Tibial artery (tissue), 4 donors: ENCODE results near the gene SPINK5.

Experiments used
- DNase-seq, 2 donors: peaks; one replicate each; pipeline ENCODE4 v3.0.0-alpha.2; 2019
- H3K27ac ChIP-seq, 2 donors: fragments of 200-600 bp; sonication (generic) in 1 of 2; 1 replicate in 1 of 2; 2 replicates in 1 of 2; pipeline ENCODE4 v1.5.1; 2018 to 2019; ENCODE audit warnings: mild to moderate bottlenecking in 1 of 2
- H3K27me3 ChIP-seq, 2 donors: fragments of 200-600 bp; sonication (generic) in 1 of 2; one replicate each; pipeline versions ENCODE4 v1.5.1 to v1.6.0; 2016 to 2019
- H3K36me3 ChIP-seq, 3 donors: fragments of 200-600 bp; sonication (generic) in 2 of 3; one replicate each; pipeline ENCODE4 v1.5.1; 2016 to 2019; ENCODE audit warnings: mild to moderate bottlenecking in 2 of 3
- H3K4me1 ChIP-seq, 4 donors: fragments of 200-600 bp; sonication (generic) in 2 of 4; 1 replicate in 3 of 4; 2 replicates in 1 of 4; pipeline ENCODE4 v1.5.1; 2016 to 2019
- H3K4me3 ChIP-seq, 2 donors: fragments of 200-600 bp; sonication (generic) in 1 of 2; 1 replicate in 1 of 2; 2 replicates in 1 of 2; pipeline ENCODE4 v1.5.1; 2018 to 2019; ENCODE audit warnings: mild to moderate bottlenecking in 2 of 2
- H3K9me3 ChIP-seq, 3 donors: fragments of 200-600 bp; sonication (generic) in 1 of 3; one replicate each; pipeline ENCODE4 v1.5.1; 2016 to 2019
- intact Hi-C: fragments of 100-400 bp; cut with DNase I; formaldehyde crosslinking; loops from one replicate; pipeline ENCODE4 v1.15.0; 2023; ENCODE audit warnings: low total_unique reads
- TF ChIP-seq, protein P1 (sequence below), 2 experiments: fragments of 200-600 bp in 1 of 2; fragments of 450-650 bp in 1 of 2; IDR thresholded peaks; one replicate each; pipeline ENCODE4 v1.5.1; 2017 to 2019; ENCODE audit warnings: antibody characterized with exemption in 2 of 2, mild to moderate bottlenecking in 1 of 2, moderate library complexity in 1 of 2

Gene SPINK5, protein sequence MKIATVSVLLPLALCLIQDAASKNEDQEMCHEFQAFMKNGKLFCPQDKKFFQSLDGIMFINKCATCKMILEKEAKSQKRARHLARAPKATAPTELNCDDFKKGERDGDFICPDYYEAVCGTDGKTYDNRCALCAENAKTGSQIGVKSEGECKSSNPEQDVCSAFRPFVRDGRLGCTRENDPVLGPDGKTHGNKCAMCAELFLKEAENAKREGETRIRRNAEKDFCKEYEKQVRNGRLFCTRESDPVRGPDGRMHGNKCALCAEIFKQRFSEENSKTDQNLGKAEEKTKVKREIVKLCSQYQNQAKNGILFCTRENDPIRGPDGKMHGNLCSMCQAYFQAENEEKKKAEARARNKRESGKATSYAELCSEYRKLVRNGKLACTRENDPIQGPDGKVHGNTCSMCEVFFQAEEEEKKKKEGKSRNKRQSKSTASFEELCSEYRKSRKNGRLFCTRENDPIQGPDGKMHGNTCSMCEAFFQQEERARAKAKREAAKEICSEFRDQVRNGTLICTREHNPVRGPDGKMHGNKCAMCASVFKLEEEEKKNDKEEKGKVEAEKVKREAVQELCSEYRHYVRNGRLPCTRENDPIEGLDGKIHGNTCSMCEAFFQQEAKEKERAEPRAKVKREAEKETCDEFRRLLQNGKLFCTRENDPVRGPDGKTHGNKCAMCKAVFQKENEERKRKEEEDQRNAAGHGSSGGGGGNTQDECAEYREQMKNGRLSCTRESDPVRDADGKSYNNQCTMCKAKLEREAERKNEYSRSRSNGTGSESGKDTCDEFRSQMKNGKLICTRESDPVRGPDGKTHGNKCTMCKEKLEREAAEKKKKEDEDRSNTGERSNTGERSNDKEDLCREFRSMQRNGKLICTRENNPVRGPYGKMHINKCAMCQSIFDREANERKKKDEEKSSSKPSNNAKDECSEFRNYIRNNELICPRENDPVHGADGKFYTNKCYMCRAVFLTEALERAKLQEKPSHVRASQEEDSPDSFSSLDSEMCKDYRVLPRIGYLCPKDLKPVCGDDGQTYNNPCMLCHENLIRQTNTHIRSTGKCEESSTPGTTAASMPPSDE

DNA sequence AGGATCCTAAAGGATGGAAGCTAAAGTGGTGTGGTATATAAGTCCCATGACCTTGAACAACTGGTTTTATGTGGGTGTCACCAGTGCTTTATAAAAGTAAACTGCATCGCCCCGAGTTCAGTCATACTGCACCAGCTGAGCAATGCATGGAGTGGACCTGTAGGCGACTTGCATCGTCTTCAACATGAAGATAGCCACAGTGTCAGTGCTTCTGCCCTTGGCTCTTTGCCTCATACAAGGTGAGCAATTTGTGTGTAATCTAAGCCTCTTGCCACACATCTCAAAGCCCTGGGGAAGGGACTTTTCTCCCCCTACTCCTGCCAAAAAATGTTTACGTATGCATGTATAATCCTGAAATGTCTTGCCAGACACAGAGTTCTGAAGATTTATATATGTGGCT is at the start of gene SPINK5:
SPINK5 (plus strand) TSS at position 120 of the 400 bp plus-strand sequence; CDS start at position 185, 65 bp downstream.
- Histone ChIP-seq H3K27me3 (no peaks in the 10 kb centered on the region), H3K36me3 (no peaks in the 10 kb centered on the region), H3K4me1 (no peaks in the 10 kb centered on the region), H3K4me3 (no peak within 1 kb of the TSS), H3K9me3 (no peaks in the 10 kb centered on the region), H3K27ac (no peak within 1 kb of the TSS)
- intact Hi-C loops, result no loop called here
- no peak for DNase-seq
- TF ChIP-seq, protein P1, sequence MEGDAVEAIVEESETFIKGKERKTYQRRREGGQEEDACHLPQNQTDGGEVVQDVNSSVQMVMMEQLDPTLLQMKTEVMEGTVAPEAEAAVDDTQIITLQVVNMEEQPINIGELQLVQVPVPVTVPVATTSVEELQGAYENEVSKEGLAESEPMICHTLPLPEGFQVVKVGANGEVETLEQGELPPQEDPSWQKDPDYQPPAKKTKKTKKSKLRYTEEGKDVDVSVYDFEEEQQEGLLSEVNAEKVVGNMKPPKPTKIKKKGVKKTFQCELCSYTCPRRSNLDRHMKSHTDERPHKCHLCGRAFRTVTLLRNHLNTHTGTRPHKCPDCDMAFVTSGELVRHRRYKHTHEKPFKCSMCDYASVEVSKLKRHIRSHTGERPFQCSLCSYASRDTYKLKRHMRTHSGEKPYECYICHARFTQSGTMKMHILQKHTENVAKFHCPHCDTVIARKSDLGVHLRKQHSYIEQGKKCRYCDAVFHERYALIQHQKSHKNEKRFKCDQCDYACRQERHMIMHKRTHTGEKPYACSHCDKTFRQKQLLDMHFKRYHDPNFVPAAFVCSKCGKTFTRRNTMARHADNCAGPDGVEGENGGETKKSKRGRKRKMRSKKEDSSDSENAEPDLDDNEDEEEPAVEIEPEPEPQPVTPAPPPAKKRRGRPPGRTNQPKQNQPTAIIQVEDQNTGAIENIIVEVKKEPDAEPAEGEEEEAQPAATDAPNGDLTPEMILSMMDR (IDR thresholded peaks at IDR 0.05), result no peak

DNA sequence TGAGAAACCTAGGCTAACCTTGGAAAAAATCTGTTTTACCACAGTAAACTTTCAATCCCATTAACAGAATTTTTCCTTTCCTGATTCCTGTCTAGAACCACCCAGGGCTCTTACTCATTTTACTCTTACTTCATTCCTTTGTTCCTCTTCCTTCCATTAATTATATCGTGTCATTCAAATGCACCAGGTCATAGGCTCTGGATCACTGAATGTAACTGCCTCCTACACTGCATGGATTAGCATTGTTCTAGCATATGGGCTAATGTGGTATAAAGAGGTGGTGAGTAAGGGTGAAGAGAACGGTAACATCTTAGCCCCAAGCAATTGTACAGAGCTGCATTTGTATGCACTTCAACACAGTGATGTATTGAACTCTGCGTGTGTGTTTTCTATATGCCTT is 49.5 kb upstream of the SPINK5 start:
- H3K4me3 ChIP-seq, result no peak overlapping the region
- no peak for DNase-seq
- intact Hi-C loops, result no loop called here
- no peaks in the 10 kb centered on the region for H3K36me3 ChIP-seq
- TF ChIP-seq, protein P1 (IDR thresholded peaks at IDR 0.05), result no peak
- no peaks in the 10 kb centered on the region for H3K9me3 ChIP-seq
- H3K27ac ChIP-seq, result no peak overlapping the region
- no peaks in the 10 kb centered on the region for H3K27me3 ChIP-seq
- H3K4me1 ChIP-seq, result no peaks in the 10 kb centered on the region

DNA sequence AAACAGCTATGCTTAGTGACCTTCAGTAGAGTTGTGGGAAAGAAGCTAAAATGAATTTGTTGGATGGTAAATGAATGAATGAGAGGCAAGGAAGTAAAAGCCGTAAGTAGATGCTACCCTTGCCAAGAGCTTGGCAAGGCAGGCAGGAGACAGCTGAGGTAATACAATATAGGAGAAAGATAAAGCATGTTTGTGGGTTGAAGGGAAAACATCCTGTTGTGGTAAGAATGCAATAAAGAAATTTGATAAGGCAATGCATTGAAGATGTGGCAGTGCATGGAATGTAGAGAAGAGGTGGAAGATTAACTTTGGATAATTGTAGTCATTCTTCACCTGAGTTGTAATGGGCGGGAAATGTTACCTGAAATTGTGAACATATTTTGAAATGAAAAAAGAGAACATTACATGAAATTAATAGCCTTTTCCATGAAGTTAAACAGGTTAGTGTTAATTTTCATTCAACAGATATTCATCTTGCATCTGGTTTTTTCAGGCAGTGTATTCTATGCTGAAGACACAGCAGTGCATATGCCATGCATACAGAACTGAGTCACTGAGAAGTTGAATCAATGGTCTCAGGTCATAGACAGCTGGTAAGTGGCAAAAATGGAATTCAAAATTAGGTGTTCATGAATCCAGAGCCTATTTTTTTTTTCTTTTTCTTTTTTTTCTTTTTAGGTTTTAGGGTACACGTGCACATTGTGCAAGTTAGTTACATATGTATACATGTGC is 43.4 kb upstream of the SPINK5 start:
- intact Hi-C loops, result no loop called here
- TF ChIP-seq, protein P1 (IDR thresholded peaks at IDR 0.05), result no peak
- no peaks in the 10 kb centered on the region for H3K36me3 ChIP-seq
- no peaks in the 10 kb centered on the region for H3K9me3 ChIP-seq
- DNase-seq, result no peak
- no peaks in the 10 kb centered on the region for H3K4me1 ChIP-seq
- no peak overlapping the region for H3K27ac ChIP-seq
- H3K27me3 ChIP-seq, result no peaks in the 10 kb centered on the region
- H3K4me3 ChIP-seq, result no peak overlapping the region

DNA sequence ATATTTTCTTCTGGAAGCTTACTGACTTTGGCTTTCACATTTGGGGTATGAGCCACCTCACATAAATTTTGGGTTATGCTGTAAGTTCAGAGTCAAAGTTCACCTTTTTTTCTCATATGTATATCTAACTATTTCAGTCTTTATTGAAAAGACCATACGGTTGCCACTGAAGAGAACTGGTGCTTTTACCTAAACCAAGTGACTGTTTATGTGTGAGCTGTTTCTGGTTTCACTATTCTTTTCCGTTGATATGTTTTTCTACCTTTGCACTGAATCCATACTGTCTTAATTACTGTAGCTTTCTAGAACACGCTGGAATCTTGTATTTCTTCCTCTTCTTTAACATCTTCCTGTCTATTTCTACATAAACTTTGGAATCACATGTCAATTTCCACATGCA is 36.3 kb upstream of the SPINK5 start:
- H3K4me1 ChIP-seq, result no peaks in the 10 kb centered on the region
- no peak overlapping the region for H3K27ac ChIP-seq
- TF ChIP-seq, protein P1 (IDR thresholded peaks at IDR 0.05), result no peak
- intact Hi-C loops, result no loop called here
- H3K9me3 ChIP-seq, result no peaks in the 10 kb centered on the region
- no peak for DNase-seq
- H3K4me3 ChIP-seq, result no peak overlapping the region
- no peaks in the 10 kb centered on the region for H3K27me3 ChIP-seq
- H3K36me3 ChIP-seq, result no peaks in the 10 kb centered on the region

DNA sequence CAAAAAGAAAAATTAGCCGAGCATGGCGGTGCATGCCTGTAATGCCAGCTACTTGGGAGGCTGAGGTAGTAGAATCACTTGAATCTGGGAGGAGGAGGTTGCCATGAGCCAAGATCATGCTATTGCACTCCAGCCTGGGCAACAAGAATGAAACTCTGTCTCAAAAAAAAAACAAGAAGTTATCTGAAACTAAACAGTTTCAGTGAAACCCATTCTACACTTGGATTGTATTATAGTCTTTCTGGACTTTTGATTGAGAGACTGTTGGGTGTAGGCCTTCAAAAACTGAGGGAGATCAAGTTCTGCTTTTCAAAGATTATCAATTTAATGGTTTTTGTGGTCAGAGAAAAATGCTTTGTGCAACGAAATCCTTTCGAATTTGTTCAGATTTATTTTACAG is 34.6 kb upstream of the SPINK5 start:
- Histone ChIP-seq H3K4me1 (no peaks in the 10 kb centered on the region), H3K9me3 (no peaks in the 10 kb centered on the region), H3K36me3 (no peaks in the 10 kb centered on the region), H3K27ac (no peak overlapping the region), H3K4me3 (no peak overlapping the region), H3K27me3 (no peaks in the 10 kb centered on the region)
- DNase-seq, result no peak
- intact Hi-C loops, result no loop called here
- TF ChIP-seq, protein P1 (IDR thresholded peaks at IDR 0.05), result no peak
